Transverse colon (tissue), 4 donors: Measurements from ENCODE around the gene MCRS1.

Experiments used
- CTCF ChIP-seq, 5 experiments: fragments of 200-600 bp in 3 of 5; fragments of 450-650 bp in 2 of 5; sonication (generic) in 3 of 5; IDR thresholded peaks; 1 replicate in 2 of 5; 2 replicates in 3 of 5; pipeline ENCODE4 v1.5.1; 2016 to 2017; ENCODE audit warnings: antibody characterized with exemption in 5 of 5, inconsistent platforms in 3 of 5, mild to moderate bottlenecking in 2 of 5, moderate library complexity in 1 of 5
- EP300 ChIP-seq: sonication (generic); formaldehyde crosslinking; IDR thresholded peaks from one replicate; pipeline ENCODE4 v1.6.1; 2017; ENCODE audit warnings: antibody characterized with exemption, low read depth
- POLR2A ChIP-seq: fragments of 450-650 bp; IDR thresholded peaks from one replicate; pipeline ENCODE4 v1.6.1; 2016; ENCODE audit warnings: antibody characterized with exemption, mild to moderate bottlenecking, moderate library complexity
- POLR2AphosphoS5 ChIP-seq, 3 donors: sonication (generic); formaldehyde crosslinking; IDR thresholded peaks; one replicate each; pipeline ENCODE4 v1.6.1; 2016; ENCODE audit warnings: antibody characterized with exemption in 3 of 3

- TF ChIP-seq CTCF (IDR thresholded peaks at IDR 0.05) (no peak), POLR2AphosphoS5 (IDR thresholded peaks at IDR 0.05) (no peak), EP300 (no peak), POLR2A (no peak)
These were observed 36.9 kb upstream of the MCRS1 start for GRCh38 chr12:49604856-49605255.
